IMR-90 (cell line): Measurements from ENCODE around the gene SLC4A9.

Experiments used
- CEBPB ChIP-seq: IDR thresholded peaks from 2 replicates; pipeline ENCODE4 v1.6.1; 2012; ENCODE audit warnings: low read depth, low read length, improper control_type of control experiment
- POLR2A ChIP-seq: IDR thresholded peaks from 2 replicates; pipeline ENCODE4 v1.6.1; 2012; ENCODE audit warnings: mild to moderate bottlenecking, low read depth, low read length
- RAD21 ChIP-seq: IDR thresholded peaks from 2 replicates; pipeline ENCODE4 v1.6.1; 2012; ENCODE audit warnings: low read length, improper control_type of control experiment
- TF ChIP-seq, protein P1 (sequence below): conservative IDR thresholded peaks from 2 replicates; pipeline ENCODE4 v1.5.1; 2012; ENCODE audit warnings: mild to moderate bottlenecking, low read depth, low read length, improper control_type of control experiment

GRCh38 chr5:140339636-140340035, 20.4 kb upstream of the SLC4A9 start:
- TF ChIP-seq POLR2A, result no peak
- no peak for TF ChIP-seq CEBPB
- TF ChIP-seq RAD21, result no peak
- TF ChIP-seq, protein P1, sequence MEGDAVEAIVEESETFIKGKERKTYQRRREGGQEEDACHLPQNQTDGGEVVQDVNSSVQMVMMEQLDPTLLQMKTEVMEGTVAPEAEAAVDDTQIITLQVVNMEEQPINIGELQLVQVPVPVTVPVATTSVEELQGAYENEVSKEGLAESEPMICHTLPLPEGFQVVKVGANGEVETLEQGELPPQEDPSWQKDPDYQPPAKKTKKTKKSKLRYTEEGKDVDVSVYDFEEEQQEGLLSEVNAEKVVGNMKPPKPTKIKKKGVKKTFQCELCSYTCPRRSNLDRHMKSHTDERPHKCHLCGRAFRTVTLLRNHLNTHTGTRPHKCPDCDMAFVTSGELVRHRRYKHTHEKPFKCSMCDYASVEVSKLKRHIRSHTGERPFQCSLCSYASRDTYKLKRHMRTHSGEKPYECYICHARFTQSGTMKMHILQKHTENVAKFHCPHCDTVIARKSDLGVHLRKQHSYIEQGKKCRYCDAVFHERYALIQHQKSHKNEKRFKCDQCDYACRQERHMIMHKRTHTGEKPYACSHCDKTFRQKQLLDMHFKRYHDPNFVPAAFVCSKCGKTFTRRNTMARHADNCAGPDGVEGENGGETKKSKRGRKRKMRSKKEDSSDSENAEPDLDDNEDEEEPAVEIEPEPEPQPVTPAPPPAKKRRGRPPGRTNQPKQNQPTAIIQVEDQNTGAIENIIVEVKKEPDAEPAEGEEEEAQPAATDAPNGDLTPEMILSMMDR, result no peak
